Panc1 (cell line): ENCODE results near the gene SPEG. TPM values are rescaled to one million over a fixed set of nuclear protein-coding genes. Genes with fewer than 3 reads are reported as not detected.

Experiments
- ATAC-seq: fragments of 200-7000 bp; cut with Tn5 transposase; 2 replicates; pipeline ENCODE4 v1.9.1; 2020; ENCODE audit warnings: mild to moderate bottlenecking, moderate library complexity
- BruUV-seq: library from RNA; stranded (reverse); fragments of 400-500 nt; replicated peaks from 2 replicates; lab custom pipeline; 2021; lab: Mats Ljungman, UMichigan
- CTCF ChIA-PET: fragments of 300-600 bp; sonication (Branson Sonifier 250); formaldehyde crosslinking; loops from one replicate; lab custom pipeline; 2022; ENCODE audit warnings: antibody characterized with exemption; lab: Charles Lee
- POLR2A ChIA-PET: fragments of 300-600 bp; sonication (Branson Sonifier 250); formaldehyde crosslinking; loops from one replicate; lab custom pipeline; 2022; ENCODE audit warnings: antibody characterized with exemption; lab: Charles Lee
- DNase-seq: peaks from one replicate; pipeline ENCODE4 v3.0.0-alpha.2; 2010; ENCODE audit warnings: low read depth, low spot score
- H3K27ac ChIP-seq: 2 replicates; pipeline ENCODE4 v1.5.1; 2011; ENCODE audit warnings: mild to moderate bottlenecking, low read length, inconsistent platforms
- H3K27me3 ChIP-seq: fragments of 200-500 bp; sonication (Bioruptor generic); 2 replicates; pipeline ENCODE4 v1.6.0; 2014; ENCODE audit warnings: low read length, inconsistent platforms; ENCODE audit not compliant: control insufficient read depth, insufficient read depth
- H3K36me3 ChIP-seq: fragments of 200-500 bp; sonication (Bioruptor generic); 2 replicates; pipeline ENCODE4 v1.5.1; 2014; ENCODE audit warnings: inconsistent platforms, mild to moderate bottlenecking, low read length, moderate library complexity; ENCODE audit not compliant: control insufficient read depth, insufficient read depth
- H3K4me1 ChIP-seq: 2 replicates; pipeline ENCODE4 v1.5.1; 2011; ENCODE audit warnings: inconsistent platforms, mild to moderate bottlenecking, low read length, moderate library complexity; ENCODE audit not compliant: control insufficient read depth, insufficient read depth
- H3K4me3 ChIP-seq, 2 experiments: 2 replicates each; pipeline ENCODE4 v1.5.1; 2011 to 2012; ENCODE audit warnings: low read depth in 2 of 2, low read length in 2 of 2, mild to moderate bottlenecking in 2 of 2, inconsistent platforms in 1 of 2, moderate library complexity in 1 of 2
- H3K9me3 ChIP-seq: fragments of 200-500 bp; sonication (Bioruptor generic); 2 replicates; pipeline ENCODE4 v1.5.1; 2014; ENCODE audit warnings: low read depth, mild to moderate bottlenecking, inconsistent platforms, low read length, moderate library complexity; ENCODE audit not compliant: control insufficient read depth, insufficient read depth
- CTCF ChIP-seq: fragments of 450-650 bp; IDR thresholded peaks from 2 replicates; pipeline ENCODE4 v1.5.1; 2017; ENCODE audit warnings: mild to moderate bottlenecking
- POLR2AphosphoS5 ChIP-seq: IDR thresholded peaks from 2 replicates; pipeline ENCODE4 v1.6.1; 2012; ENCODE audit warnings: mild to moderate bottlenecking, low read depth, low read length, moderate library complexity
- REST ChIP-seq, 2 experiments: IDR thresholded peaks; 2 replicates each; pipeline ENCODE4 v1.6.1; 2011 to 2012; ENCODE audit warnings: low read depth in 2 of 2, control low read depth in 1 of 2, low read length in 1 of 2, mild to moderate bottlenecking in 1 of 2, moderate library complexity in 1 of 2; ENCODE audit not compliant: insufficient read depth in 1 of 2
- SIN3A ChIP-seq: IDR thresholded peaks from 2 replicates; pipeline ENCODE4 v1.6.1; 2012; ENCODE audit warnings: low read depth, mild to moderate bottlenecking, low read length, moderate library complexity, borderline replicate concordance; ENCODE audit not compliant: insufficient read depth
- TCF7L2 ChIP-seq: IDR thresholded peaks from 2 replicates; pipeline ENCODE4 v1.6.1; 2011; ENCODE audit warnings: mild to moderate bottlenecking, low read depth, low read length, inconsistent platforms
- in situ Hi-C: cut with HindIII; loops from 2 replicates; pipeline ENCODE4 v1.10.0; 2016; ENCODE audit warnings: low sequenced_read_pairs, low pct_unique_long_range_greater_than_20kb
- intact Hi-C: fragments of 100-400 bp; cut with micrococcal nuclease; formaldehyde crosslinking; loops from one replicate; pipeline ENCODE4 v1.10.0; 2022; ENCODE audit not compliant: unreplicated experiment
- total RNA-seq: library from RNA; stranded (reverse); gene quantifications from one replicate; pipeline ENCODE4 v1.2.1, GENCODE V29; 2021; ENCODE audit not compliant: unreplicated experiment

SPEG gene
- total RNA-seq, 1 experiment from 2014 or later: 3.4 TPM

- Histone ChIP-seq H3K27ac (no peak overlapping the region), H3K36me3 (no peaks in the 10 kb centered on the region), H3K27me3 (no peaks in the 10 kb centered on the region; the same call in 1 of the 2 replicates), H3K4me3 (no peak overlapping the region), H3K9me3 (no peaks in the 10 kb centered on the region), H3K4me1 (peaks cover 14% of the 10 kb centered on the region)
- TF ChIP-seq POLR2AphosphoS5 (no peak), REST (IDR thresholded peaks at IDR 0.05; ENCODE audit: insufficient read depth in 1 of 2, low read depth in 2 of 2, low read length in 1 of 2) (no peak), SIN3A (no peak), TCF7L2 (no peak), CTCF (no peak)
- ChIA-PET CTCF (no interaction called here), POLR2A (no interaction called here)
- in situ Hi-C loops: no loop called here
- intact Hi-C loops: no loop called here
- no peak for DNase-seq
- BruUV-seq: no TSS peak
- ATAC-seq: no peak
Observed at GRCh38 chr2:219513787-219514186, 79.1 kb downstream of the SPEG start.

- ChIA-PET CTCF (no interaction called here), POLR2A (no interaction called here)
- TF ChIP-seq TCF7L2 (no peak), SIN3A (no peak), POLR2AphosphoS5 (no peak), REST (IDR thresholded peaks at IDR 0.05; ENCODE audit: insufficient read depth in 1 of 2, low read depth in 2 of 2, low read length in 1 of 2) (no peak), CTCF (no peak)
- no peak within 1 kb of the TSS for H3K27ac ChIP-seq
- BruUV-seq: no TSS peak
- intact Hi-C loops: no loop called here
- in situ Hi-C loops: no loop called here
- no peaks in the 10 kb centered on the region for H3K9me3 ChIP-seq
- H3K27me3 ChIP-seq: no peaks in the 10 kb centered on the region; the same call in 1 of the 2 replicates
- DNase-seq (no peak), ATAC-seq (no peak)
- H3K4me3 ChIP-seq: no peak within 1 kb of the TSS
- H3K4me1 ChIP-seq: peaks cover 14% of the 10 kb centered on the region
- H3K36me3 ChIP-seq: no peaks in the 10 kb centered on the region
Observed at GRCh38 chr2:219514196-219514761, 79.6 kb downstream of the SPEG start, which contains the start of gene ASIC4. Gene ASIC4 (plus strand): TSS chr2:219514482. CDS start chr2:219514725, 243 bp downstream.
